Stimulated activated effector memory CD8-positive, alpha-beta T cell treated with anti-CD3 and anti-CD28 coated beads, Interleukin-12 subunit alpha, Interleukin-12 subunit beta, amount 100 ng/mL, for 72 hours (primary cell): ENCODE measurements around the gene METTL14.

ENCODE experiments used
- ATAC-seq: fragments of 150-1000 bp; cut with Tn5 transposase; 2 replicates; pipeline ENCODE4 v1.10.0; 2021
- DNase-seq, 2 donors: peaks; one replicate each; pipeline ENCODE4 v3.0.0; 2021 to 2022; ENCODE audit warnings: low spot score in 2 of 2
- H3K27ac Mint-ChIP-seq: one replicate; pipeline ENCODE4 v1.8.0; 2022; ENCODE audit warnings: mild to moderate bottlenecking, mixed read lengths
- H3K36me3 Mint-ChIP-seq: one replicate; pipeline ENCODE4 v1.8.0; 2022; ENCODE audit warnings: mild to moderate bottlenecking, mixed read lengths
- H3K4me1 Mint-ChIP-seq: one replicate; pipeline ENCODE4 v1.8.0; 2022; ENCODE audit warnings: mixed read lengths
- H3K4me3 Mint-ChIP-seq: one replicate; pipeline ENCODE4 v1.8.0; 2022; ENCODE audit warnings: mild to moderate bottlenecking, mixed read lengths
- H3K9me3 Mint-ChIP-seq: one replicate; pipeline ENCODE4 v1.8.0; 2022; ENCODE audit warnings: mixed read lengths

The METTL14 gene

DNA sequence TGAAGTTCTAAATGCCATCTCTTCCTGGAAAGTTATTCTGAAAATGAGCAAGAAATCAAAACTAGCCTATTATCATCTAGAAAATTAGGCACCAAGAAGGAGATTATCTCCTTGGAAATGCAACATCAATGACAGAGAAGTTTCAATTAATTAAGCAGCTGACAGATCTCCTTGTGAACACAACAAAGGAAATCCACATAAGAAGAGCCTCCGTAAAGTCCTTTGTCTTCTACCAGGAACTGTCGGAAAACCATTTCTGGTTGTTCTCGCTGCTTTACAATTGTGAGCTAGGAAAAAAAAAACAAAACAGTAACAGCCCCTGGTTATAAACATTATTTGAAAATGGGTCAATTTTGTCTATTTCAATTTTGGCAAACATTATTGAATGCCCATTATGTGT lies 38.2 kb downstream of the METTL14 start:
- no peaks in the 10 kb centered on the region for H3K9me3 Mint-ChIP-seq
- no peak overlapping the region for H3K4me3 Mint-ChIP-seq
- H3K36me3 Mint-ChIP-seq: peaks cover 61% of the 10 kb centered on the region
- ATAC-seq (no peak), DNase-seq (no peak)
- no peak overlapping the region for H3K27ac Mint-ChIP-seq
- H3K4me1 Mint-ChIP-seq: no peaks in the 10 kb centered on the region

DNA sequence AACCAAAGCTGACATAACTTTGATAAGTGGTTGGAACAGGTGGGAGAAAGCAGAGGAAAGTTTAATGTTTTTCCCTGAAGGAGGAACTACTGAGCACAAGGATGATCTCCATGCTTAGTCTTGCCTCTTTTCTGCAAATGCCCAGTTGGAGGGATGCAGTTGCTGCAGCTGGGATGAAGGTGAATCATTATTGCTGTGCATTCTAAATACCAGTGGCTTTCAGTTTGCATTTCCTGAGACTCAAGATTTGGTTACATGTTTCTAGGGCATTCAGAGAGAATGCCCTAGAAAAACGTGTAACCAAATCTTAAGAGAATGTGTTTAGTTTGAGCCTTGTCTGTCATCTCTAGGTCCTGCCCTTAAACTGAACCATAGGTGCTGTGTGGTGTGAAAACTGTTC lies 42.2 kb downstream of the METTL14 start:
- Mint-ChIP-seq H3K9me3 (no peaks in the 10 kb centered on the region), H3K4me1 (no peaks in the 10 kb centered on the region), H3K4me3 (no peak overlapping the region), H3K27ac (no peak overlapping the region), H3K36me3 (peaks cover 87% of the 10 kb centered on the region)
- no peak for DNase-seq
- ATAC-seq: no peak

DNA sequence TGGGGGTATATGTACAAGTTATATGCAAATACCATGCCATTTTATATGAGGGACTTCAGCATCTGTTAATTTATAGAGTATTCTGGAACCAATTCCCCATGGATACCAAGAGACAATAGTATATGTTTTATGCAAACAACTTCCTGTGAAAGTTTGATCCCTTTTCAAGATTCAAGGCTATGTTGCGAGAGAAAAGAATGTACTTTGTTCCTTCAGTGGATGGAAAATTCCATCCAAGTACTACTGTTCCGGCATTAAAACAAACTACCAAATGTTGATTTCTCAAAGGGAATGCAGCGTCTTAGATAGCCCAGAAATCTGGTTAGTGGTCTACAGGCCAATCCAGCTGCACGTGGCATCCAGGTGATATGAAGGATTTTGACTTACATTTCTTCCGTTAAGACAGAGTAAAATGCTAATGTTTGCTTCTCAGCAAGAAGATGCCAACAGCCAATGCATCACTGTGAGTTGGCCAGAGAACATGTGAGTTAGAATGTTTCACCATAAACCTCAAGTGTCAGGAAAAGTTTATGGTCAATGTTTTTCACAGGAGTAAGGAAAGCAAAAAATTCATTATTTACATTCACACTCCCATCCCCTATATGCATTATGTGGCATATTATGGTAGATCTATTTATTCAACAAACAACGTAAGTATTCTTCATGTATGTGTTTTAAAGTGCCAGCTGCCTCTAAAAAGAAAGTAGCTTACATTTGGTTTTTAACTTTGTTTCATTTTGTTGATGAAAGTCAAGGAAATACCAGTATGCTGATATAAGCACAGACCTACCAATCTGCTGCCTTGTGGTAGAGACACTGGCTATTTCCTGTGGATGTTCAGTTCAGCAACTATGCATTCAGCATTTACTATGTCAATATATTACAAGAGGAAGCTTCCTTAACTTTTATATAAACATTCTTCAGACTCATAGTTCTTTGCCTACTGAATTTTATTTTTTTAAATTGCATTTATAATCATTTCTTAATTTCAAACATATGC lies 44.4 kb downstream of the METTL14 start:
- Mint-ChIP-seq H3K4me1 (no peaks in the 10 kb centered on the region), H3K36me3 (peaks cover 93% of the 10 kb centered on the region), H3K4me3 (no peak overlapping the region), H3K9me3 (no peaks in the 10 kb centered on the region), H3K27ac (no peak overlapping the region)
- no peak for ATAC-seq
- DNase-seq: no peak

DNA sequence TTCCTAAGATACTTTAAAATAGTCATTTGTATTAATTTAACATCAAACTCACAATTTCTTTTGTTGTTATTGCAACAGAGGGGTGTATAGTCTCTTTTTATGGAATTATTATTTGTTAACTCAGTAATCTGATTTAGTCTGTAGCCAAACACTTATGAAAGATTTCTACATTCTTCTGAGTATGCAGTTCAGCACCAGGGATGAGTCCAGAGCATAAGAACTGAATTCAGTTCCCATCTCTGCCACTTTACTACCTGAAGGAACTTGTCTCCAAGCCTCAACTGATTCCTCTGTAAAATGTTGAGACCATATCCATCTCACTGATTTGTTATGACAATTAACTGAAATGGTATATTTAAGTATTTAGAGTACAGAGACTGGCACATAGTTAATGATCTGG lies 45.5 kb downstream of the METTL14 start:
- no peak for DNase-seq
- H3K9me3 Mint-ChIP-seq: no peaks in the 10 kb centered on the region
- H3K4me1 Mint-ChIP-seq: no peaks in the 10 kb centered on the region
- peaks cover 98% of the 10 kb centered on the region for H3K36me3 Mint-ChIP-seq
- no peak overlapping the region for H3K4me3 Mint-ChIP-seq
- no peak overlapping the region for H3K27ac Mint-ChIP-seq
- ATAC-seq: no peak

DNA sequence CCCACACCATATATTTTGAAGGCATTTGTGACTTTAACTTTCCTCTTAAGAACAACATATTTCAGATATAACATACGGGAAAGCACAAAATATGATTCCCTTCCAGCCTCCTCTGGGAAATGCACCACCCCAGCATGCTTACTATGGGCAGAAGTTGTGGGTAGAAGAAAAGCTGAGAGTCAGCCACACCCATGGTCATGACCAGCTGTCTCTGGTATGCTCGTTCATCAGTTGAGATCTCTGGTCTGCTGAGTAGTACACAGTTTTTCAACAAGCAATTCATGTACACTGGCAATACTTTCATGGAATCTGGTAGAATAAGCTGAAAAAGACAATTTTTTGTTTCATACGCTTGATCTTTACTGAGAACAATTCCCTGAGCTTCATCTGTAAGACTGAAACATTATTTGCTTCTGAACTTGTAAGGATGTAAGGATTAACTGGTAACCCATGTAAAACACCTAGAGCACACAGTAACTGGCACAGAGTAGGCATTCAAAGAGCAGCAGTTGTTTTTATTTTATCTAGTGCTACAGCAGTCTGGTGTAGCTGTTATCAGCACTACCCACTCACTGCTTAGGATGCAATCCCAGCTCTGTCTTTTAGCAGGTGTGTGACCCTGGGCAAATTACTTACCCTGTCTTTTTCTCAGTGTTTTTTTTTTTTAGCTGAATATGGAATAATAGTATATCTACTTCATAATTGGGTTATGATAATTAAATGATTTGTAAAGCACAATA lies 47.6 kb downstream of the METTL14 start:
- peaks cover 100% of the 10 kb centered on the region for H3K36me3 Mint-ChIP-seq
- H3K4me1 Mint-ChIP-seq: no peaks in the 10 kb centered on the region
- no peak overlapping the region for H3K27ac Mint-ChIP-seq
- H3K4me3 Mint-ChIP-seq: no peak overlapping the region
- ATAC-seq: no peak
- no peak for DNase-seq
- H3K9me3 Mint-ChIP-seq: no peaks in the 10 kb centered on the region

DNA sequence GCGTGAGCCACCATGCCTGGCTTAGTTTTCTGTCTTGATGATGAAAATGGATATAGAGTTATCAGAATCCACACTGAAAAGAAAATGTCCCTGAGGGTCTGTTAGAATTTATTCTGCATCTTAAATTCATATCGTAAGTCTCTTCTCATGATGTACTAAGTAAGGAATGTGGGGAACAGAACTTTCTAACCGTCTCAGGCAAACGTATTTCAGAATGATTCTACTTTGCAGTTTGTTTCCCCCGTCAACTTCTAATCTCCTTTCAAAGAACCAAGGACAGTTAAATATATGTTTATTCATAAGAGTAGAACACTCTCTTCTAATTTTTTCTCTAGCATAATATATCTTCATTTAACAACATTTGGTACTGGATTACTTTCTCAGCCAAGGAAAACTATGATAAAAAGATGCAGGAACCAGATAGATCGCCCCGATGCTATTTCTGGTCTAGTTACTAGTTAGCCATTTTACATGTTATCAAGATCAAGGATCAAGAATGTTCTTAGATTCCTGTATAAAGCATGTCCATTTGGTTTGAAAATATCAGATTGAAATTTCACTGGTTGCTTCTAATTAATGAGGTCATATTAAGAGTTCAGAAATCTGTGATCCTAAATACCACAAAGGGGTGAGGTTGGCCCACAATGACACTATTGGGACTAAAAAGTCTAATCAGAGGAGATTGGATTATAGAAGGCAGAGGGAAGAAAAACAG lies 49.5 kb downstream of the METTL14 start:
- DNase-seq (no peak), ATAC-seq (no peak)
- Mint-ChIP-seq H3K9me3 (no peaks in the 10 kb centered on the region), H3K27ac (no peak overlapping the region), H3K4me1 (no peaks in the 10 kb centered on the region), H3K36me3 (peaks cover 100% of the 10 kb centered on the region), H3K4me3 (no peak overlapping the region)

DNA sequence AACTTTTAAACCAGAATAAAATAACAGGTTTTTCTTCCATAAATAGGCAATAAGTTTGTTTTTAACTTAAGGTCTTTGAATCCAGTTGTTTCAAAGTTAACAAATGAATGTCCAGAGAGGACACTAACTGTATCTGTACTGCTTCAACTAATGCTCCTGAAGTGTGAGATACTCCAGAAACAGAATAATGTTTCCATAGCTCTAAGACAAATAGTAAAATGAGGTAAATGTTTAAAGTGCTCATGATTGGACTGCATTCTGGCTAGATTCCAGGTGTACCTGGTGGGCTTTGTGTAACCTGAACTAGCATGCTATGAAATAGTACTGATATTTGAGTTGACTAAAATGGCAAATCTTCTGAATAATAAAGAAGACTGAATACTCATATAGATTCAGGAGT lies 51.7 kb downstream of the METTL14 start:
- Mint-ChIP-seq H3K4me3 (no peak overlapping the region), H3K27ac (no peak overlapping the region), H3K9me3 (no peaks in the 10 kb centered on the region), H3K36me3 (peaks cover 100% of the 10 kb centered on the region), H3K4me1 (no peaks in the 10 kb centered on the region)
- ATAC-seq: no peak
- DNase-seq: no peak

DNA sequence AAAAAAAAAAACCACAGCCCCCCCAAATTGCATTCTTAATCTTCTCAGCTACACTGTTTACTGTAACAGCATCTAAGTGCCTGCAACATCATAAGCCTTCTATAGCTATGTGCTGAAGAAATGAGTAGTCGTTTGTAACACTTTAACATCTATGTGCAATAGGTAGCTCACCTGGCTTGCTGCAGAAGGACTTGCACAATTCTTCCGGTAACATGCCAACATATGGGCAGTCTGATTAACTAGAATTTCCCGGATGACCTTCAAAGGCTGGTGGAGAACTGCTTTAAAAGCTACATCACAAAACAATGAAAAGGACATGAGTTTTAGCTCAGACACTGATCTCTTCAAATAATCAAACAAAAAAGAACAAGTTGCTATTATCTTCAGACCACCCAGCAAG lies 52.9 kb downstream of the METTL14 start:
- DNase-seq (no peak), ATAC-seq (no peak)
- Mint-ChIP-seq H3K36me3 (peaks cover 100% of the 10 kb centered on the region), H3K9me3 (no peaks in the 10 kb centered on the region), H3K4me1 (no peaks in the 10 kb centered on the region), H3K27ac (no peak overlapping the region), H3K4me3 (no peak overlapping the region)

DNA sequence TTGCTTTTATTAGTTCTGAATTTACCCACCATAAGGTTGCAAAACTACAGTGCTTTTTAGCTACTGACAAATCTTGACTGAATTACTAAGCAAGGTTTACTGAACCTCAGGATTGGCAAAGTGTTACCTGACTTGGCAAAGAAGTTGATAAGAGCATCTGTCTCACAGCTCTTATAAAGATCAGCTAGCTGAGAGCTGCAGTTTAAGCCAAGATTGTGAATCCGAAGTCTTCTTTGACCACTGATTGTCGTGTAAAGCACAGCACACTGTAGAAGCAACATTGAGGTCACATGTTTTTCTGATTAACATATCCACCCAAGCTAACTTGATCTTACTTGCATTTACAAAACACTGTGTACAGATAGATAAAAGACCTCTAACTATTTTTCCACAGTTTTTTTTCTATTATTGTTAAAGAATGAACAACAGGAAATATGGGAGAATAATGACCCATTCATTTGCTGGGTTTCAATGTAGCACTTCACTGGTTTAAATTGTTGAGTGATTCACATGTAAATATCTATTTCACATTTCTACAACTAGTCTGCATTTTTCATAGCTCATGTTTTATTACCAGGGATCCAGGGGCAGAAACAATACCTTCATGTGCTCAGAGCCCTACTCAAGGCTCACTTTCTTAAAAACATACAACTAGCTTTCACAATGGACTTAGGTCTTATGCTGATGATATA lies 54.0 kb downstream of the METTL14 start:
- DNase-seq (no peak), ATAC-seq (no peak)
- no peaks in the 10 kb centered on the region for H3K4me1 Mint-ChIP-seq
- H3K4me3 Mint-ChIP-seq: no peak overlapping the region
- H3K36me3 Mint-ChIP-seq: peaks cover 100% of the 10 kb centered on the region
- no peaks in the 10 kb centered on the region for H3K9me3 Mint-ChIP-seq
- no peak overlapping the region for H3K27ac Mint-ChIP-seq

DNA sequence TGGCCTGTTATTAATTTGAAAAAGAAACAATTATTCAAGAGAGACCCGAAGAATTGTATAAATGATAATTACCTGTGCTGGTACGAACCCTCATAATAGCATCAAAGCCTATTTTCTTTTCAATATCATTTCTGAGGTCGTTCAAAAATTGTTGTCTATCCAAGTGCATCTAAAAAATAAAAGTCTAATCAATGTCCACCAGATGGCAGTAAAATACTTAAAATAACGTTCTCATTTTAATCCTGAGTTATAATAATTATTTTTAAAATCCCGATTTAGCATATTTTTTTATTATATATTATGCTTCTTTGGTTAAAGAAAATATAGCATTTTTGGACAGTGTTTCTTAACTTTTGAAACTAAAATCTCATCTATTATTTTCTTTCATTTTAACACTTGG lies 55.7 kb downstream of the METTL14 start:
- no peak for DNase-seq
- no peaks in the 10 kb centered on the region for H3K9me3 Mint-ChIP-seq
- peaks cover 100% of the 10 kb centered on the region for H3K36me3 Mint-ChIP-seq
- H3K27ac Mint-ChIP-seq: no peak overlapping the region
- no peak overlapping the region for H3K4me3 Mint-ChIP-seq
- no peaks in the 10 kb centered on the region for H3K4me1 Mint-ChIP-seq
- ATAC-seq: no peak

DNA sequence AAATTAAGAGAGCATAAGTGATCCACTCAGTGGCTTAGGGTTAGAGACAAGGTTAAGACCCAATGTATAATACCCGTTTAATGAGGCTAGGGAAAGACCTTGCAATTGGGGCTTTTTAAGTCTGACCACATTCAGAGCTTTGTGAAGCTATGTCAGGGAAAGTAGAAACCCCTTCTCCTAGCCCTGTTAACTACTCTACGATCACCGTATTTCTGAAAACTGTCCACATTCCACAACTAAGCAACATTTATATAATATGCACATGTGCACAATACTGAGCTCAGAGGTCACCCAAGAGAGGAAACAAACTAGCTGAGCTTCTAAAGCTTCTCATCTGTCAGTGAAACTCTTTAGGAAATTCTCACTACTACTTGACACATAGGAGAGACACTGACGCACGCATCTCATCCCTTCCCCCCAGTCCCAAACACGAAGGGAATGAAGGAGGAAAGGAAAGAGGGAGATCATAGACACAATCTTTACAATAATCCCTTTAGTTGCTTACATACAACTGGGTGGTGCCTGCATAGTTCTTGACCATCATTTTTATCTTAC lies 56.2 kb downstream of the METTL14 start:
- no peak overlapping the region for H3K4me3 Mint-ChIP-seq
- DNase-seq (no peak), ATAC-seq (no peak)
- H3K27ac Mint-ChIP-seq: no peak overlapping the region
- no peaks in the 10 kb centered on the region for H3K4me1 Mint-ChIP-seq
- H3K9me3 Mint-ChIP-seq: no peaks in the 10 kb centered on the region
- H3K36me3 Mint-ChIP-seq: peaks cover 96% of the 10 kb centered on the region

DNA sequence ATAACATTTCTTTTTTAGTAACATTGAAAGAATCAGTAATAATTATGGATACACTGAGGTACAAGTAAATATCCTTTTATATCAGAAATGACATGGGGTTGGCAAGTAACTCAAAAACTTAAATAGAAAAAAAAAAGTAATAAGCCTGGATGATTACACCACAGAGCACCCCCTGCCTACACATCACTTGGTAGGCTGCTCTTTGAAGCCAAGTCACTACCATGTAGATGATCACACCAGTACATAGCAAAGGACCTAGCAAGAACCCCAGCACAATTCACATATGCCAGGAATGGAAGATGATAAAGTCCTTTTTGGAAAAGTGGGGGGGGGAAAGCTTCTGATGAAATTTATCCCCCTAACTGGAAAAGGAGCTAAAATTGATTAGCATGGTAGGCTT lies 56.9 kb downstream of the METTL14 start:
- peaks cover 93% of the 10 kb centered on the region for H3K36me3 Mint-ChIP-seq
- ATAC-seq (no peak), DNase-seq (no peak)
- no peaks in the 10 kb centered on the region for H3K9me3 Mint-ChIP-seq
- no peak overlapping the region for H3K4me3 Mint-ChIP-seq
- H3K27ac Mint-ChIP-seq: no peak overlapping the region
- no peaks in the 10 kb centered on the region for H3K4me1 Mint-ChIP-seq

DNA sequence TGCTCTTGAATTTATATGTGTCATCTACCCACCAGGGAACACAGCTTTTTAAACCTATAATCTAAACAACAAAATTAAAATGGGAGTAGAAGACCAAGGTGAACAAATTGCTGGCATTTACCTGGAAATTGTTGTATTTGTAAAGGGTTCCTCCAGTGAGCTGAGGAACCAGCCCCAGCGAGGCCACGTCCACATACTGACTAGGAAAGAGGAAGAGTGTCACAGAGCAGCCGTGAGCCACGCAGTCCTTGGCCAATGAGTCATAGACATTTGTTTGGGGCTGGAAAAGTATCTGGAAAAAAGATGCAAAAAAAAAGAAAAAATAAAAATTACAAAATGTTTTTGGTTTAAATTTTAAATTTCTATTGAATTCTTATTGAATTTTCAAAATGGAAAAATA lies 58.7 kb downstream of the METTL14 start:
- H3K4me3 Mint-ChIP-seq: no peak overlapping the region
- peaks cover 87% of the 10 kb centered on the region for H3K36me3 Mint-ChIP-seq
- no peaks in the 10 kb centered on the region for H3K9me3 Mint-ChIP-seq
- H3K4me1 Mint-ChIP-seq: no peaks in the 10 kb centered on the region
- H3K27ac Mint-ChIP-seq: no peak overlapping the region
- ATAC-seq (no peak), DNase-seq (no peak)

DNA sequence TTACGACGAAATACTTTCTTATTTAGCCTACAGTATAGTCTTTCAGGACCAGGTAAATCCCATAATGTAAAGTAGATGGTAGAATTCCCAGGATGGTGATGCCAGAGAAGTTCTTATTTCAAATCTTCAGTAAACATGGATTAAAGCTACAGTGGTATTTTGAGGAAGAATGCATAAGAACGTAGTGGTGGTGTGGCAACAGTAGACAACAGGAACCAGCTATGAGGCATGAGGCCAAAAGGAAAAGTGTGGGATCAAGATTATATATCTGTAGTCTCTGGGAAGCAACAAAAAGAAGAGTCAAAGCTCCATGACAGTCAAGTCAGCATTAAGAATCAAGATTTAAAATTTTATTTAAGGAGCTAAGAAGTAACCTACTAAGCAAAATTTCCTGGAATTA lies 60.2 kb downstream of the METTL14 start:
- ATAC-seq: no peak
- peaks cover 78% of the 10 kb centered on the region for H3K36me3 Mint-ChIP-seq
- no peaks in the 10 kb centered on the region for H3K9me3 Mint-ChIP-seq
- peak overlapping the region; percentile 41 for H3K27ac Mint-ChIP-seq
- H3K4me1 Mint-ChIP-seq: no peaks in the 10 kb centered on the region
- no peak for DNase-seq
- no peak overlapping the region for H3K4me3 Mint-ChIP-seq
